HG03565 (cell line): ENCODE measurements around the gene NFKBIA.
"Not testable (repeated sequence)": the region's sequence is repeated elsewhere in the genome, so short reads cannot be mapped to it uniquely, and the experiment has no call there.

Experiments used
- ATAC-seq: cut with Tn5 transposase; IDR thresholded peaks from one replicate; pipeline ENCODE4 v1.9.1; 2021; ENCODE audit warnings: mild to moderate bottlenecking, moderate library complexity; ENCODE audit not compliant: unreplicated experiment

NFKBIA gene

DNA sequence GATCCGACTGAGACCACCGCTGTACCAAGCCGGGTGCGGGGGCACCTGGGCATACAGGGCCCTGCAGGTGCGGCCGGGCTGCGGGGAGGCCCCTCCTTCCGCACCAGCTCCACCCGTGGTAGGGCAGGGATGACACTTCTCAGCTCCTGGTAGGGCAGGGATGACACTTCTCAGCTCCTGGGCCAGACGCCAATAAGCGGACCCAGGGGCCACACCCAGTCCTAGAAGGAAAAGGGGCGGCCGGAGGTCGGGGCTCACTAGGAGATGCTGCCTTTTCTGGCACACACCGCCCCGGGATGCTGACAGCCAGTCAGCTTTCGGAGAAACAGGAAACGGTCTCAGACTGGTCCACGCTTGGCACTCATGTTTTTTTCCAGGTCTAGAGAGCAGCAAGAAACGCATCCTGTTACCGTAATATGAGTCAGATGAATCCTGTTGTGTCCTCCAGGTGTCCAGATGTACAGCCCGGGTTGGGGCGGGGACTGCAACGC is 34.8 kb downstream of the NFKBIA start:
- ATAC-seq, result no peak

DNA sequence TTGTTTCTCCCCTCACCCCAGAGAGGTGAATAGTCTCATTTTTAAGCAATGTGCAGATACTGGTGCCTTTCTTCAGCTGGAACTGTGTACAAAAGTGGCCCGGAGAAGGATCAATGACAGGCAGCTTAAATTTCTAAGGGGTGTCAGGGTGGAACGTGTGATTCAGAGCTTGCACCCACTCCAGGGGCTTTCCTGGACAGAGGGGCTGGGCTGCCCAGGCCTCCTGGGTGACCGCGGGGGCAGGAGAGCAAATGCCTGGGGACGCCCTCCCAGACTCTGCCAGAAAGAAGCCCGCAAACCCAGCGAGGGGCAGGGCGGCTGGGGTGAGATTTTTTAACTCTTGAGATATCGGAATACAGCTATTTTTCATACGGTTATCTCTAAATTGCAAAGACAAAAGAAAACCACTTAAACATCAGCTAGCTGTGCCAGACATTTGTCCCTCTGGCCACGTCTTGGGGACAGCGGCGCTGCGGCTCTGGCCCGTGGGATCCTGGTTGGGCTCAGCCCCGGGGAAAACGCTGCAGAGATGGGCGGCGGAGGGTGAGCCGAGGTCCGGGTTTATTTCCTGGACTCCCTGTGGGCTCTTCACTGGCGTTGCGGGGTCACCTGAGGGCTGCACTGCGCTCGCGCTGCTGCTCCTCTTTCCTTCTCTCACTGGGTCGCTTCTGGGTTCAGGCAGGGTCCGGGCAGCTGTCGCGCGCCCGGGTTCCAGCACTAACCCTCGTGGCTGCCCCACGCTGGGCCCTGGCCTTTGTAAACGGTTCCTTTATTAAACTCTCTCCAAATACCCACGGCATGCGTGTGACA is 35.8 kb downstream of the NFKBIA start:
- no peak for ATAC-seq

DNA sequence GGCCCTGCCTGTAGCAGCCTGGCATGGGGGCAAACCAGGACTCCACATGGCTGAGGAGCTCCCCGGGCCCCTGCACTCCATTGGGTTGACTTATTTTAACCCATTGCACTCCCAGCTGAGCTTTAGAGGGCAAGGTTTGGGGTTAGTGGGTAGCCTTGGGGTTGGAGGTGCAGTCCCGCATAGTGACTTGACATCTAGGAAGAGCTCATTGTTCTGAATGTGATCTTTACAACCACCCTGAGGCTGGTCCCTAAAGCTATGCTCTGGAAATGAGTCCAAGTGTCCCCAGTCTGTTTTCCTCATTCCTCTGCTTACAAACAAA is 36.4 kb downstream of the NFKBIA start:
- ATAC-seq, result no peak

DNA sequence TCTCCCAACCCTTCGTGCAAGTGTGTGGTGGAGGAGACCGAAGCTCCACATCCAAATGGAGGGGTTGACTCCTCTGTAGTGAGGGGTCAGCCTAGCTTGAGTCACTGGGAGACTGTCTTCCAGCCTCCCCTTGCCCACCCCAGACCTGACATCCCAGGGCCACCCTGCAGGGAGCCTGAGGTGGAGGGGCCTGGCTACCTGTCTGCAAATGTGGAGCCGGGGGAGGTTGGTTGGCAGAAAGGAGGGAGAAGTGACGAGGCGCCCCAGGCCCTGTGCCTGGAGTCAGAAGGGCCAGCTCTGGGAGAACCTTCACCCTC is 37.5 kb downstream of the NFKBIA start:
- ATAC-seq, result no peak

DNA sequence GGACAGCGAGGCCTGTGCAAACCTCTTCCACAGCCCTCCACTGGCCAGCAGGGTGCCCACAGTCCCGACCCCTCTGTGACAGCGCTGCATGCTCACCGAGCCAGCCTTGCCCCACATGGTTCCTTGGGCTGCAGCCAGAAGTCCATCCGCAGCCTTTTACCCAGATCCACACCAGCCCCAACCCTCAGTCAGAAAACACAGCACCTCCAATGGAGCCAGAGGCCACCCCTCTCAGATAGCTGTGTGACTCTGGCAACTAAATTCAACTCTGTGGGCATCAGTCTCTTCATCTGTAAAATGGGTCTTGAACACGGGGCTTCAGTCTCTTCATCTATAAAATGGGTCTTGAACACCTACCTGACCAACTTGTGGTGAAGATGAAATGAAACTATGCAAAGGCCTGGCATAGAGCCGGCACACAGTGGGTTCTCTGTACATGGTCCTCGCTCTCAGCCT is 38.0 kb downstream of the NFKBIA start:
- ATAC-seq, result no peak

DNA sequence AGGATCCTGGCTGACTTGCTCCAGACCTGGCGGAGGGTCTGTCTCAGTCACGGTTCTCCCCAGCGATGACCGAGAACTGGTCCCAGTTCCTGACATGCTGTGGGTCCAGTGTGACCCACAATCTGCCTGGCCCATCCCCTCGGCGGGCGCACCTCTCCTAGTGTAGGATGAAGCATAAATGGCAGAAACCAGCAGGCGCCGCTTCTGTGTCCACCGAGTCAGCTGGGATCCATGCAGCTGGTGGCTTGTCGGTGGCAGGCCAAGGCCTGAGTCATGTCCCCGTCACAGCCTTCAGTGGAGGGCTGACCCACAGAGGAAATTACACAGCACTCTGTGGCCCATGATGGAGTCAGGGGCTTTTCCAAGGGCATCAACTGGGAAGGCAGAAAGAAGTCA is 38.5 kb downstream of the NFKBIA start:
- ATAC-seq, result no peak

DNA sequence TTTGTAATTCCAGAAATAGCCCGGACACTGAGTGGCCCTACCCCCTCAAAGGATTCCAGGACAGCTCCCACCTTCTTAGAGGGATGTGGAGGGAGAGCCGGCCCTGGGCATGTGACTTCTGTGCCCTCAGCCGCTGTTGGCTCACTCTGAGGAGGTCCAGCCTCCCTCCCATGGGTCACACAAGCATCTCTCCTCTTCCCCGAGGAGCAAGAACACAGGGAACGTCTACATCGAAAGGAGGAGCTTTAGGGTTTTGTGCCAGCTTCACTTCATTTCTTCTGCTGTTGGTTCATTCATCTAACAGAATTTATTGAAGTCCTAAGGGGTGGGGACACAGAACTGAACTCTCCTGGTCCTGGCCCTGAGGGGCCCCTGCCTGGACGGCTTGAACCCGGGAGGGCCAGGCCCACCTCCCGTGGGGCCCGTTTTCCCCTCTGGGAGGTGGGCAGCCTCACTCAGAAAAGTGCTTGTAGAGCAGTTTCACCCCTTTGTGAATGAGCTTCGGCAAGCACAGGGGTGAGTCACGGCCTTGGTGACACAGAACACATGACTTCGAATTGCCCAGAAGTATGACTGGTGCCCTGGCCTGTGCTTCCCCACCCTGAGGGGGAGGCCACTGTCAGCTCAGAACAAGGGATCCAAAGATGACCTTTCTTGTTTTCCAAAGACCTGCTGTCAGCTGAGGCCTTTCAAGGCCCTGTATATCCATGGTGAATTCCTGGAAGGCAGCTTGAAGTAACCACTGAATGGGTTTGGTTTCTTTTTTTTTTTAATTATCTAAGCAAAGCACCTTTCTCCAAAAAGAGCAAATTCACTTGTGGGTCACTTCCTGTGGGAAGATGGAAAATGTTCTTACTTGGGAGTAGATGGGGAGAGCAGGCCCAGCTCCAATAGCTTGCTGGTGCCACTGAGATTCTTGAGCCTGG is 39.2 kb downstream of the NFKBIA start:
- peak; percentile 46 for ATAC-seq

DNA sequence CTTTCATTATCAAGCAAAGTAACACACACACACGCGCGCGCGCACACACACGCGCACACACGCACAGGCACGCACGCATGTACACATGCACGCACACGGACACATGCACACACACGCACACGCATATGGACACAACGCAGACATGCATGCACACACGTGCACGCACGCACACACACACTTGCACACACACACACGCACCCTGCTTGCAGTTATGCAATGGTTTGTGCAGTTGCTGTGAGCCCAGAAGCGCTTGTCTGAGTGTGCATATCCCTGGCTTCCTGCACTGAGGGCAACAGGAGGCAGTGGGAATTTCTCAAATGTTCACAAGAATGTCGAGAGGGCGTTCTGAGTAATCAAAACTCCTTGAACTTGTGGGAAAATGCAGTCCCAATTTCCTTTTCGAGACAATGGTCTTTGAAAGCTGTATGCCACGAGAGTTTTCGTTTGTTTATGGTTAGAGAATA is 41.6 kb downstream of the NFKBIA start:
- ATAC-seq, result no peak

DNA sequence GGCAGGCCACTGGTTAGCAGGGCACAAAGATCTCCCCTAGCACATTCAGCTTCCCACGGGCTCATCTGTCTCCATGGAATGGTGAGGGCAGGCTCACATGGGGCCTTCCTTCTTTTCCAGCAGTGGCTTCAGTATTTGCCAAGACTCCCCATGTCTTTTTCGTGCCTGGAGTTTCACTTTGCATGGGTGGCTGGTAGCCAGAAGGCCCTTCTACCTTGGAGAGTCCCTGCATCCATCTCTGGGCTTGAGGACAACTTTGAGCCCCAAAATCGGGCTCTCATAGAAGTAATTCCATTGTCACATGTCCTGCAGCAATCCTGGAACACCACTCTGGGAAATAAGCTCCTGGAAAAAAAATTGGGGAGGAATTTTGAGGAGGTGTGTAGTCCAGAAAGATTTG is 42.1 kb downstream of the NFKBIA start:
- no peak for ATAC-seq

DNA sequence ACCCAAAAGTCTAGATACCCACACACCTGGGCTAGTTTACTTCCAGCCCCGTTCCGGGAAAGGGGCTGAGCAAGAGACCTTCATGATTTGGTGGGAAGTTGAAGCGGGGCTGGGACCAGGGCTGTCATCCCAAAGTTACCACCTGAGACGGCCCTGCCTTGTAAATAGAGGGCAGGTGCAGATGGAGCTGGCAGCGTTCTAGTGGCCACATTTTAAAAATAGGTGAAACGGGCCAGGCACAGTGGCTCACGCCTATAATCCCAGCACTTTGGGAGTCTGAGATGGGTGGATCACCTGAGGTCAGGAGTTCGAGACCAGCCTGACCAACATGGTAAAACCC is 43.4 kb downstream of the NFKBIA start:
- ATAC-seq, result no peak

DNA sequence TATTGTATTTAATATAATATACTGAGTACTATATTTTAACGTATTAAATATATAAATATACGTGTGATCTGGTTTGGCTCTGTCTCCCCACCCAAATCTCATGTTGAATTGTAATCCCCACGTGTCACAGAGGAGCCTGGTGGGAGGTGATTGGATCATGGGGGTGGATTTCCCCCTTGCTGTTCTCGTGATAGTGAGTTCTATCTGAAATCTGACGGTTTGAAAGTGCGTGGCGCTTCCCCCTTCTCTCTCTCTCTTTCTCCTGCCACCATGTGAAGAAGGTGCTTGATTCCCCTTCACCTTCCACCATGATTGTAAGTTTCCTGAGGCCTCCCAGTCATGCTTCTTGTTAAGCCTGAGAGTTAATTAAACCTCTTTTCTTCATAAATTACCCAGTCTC is 44.9 kb downstream of the NFKBIA start:
- not testable (repeated sequence) for ATAC-seq

DNA sequence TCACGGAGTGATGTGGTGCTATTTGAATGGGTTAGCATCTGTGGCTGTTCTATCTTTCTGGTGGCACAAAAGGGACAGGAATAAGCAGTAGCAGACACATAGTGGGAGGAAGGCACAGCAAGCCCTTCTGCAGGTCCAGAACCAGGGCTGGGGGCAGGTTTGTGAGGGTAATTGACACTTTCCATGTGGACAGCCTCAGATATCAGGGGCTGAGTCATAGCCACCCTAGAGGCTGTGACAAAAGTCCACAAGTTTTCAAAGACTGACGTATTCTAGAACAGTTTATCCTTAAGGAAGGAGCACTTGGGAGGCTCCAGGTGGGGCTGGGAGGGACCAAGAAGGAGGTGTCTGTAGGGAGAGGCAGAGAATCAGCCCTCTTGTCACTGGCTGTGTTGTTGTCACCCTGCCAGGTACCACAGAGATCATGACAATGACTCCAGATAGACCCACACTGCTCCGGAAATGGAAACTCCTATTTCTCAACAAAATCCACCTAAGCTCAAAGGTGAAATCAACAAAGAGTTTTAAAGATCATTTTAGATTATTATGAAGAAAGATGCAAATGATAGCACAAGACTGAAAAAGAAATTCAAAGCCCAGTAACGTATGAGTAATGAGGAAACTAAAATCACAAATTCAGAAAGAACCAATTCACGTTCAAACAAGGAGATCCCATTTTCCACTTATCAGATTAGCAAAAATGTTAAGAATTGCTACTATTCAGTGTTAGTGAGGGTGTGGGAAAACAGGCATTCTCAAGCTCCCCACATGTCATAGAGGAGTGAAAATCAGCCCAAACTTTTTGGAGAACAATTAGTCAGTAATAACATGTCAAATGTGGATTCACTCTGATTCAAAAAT is 48.3 kb downstream of the NFKBIA start:
- no peak for ATAC-seq

DNA sequence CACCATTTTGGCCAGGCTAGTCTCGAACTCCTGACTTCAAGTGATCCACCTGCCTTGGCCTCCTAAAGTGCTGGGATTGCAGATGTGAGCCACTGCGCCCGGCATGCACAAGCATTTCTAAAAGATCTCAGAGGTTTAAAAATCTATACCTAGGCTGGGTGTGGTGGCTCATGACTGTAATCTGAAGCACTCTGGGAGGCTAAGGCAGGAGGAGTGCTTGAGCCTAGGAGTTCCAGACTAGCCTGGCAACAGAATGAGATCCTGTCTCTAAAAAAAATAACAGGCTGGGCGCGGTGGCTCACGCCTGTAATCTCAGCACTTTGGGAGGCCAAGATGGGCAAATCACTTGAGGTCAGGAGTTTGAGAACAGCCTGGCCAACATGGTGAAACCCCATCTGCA is 49.3 kb downstream of the NFKBIA start:
- not testable (repeated sequence) for ATAC-seq

DNA sequence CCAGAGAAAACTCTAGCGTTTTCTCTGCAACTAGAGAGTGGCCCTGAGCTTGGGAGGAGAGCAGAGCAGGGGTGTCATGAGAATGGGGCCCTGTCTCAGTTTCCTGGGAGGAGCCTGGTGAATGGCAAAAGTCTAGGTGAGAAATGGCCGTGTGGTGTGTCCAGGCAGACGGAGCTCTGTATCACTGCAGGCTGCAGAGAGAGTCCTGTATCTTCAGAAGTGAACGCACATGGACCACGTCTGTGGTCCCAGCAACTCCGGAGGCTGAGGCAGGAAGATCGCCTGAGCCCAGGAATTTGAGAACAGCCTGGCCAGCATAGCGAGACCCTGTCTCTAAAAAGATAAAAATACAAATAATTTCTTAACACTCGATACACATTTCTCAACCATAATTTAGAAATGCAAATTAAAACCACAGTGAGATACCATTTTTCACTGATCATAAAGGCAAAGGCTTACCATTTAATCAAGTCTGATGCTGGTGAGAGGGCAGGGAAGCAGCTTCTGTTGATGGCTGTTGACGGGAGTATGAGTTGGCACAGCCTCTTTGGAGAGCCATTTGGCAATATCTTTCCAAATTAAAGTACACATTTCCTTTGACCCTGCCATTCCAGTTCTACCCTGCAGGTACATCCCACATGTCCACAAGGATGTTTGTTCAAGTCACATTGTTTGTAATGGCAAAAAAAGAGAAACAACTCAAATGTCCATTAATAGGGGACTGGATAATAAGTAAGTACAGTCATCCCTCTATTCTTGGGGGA is 51.0 kb downstream of the NFKBIA start:
- ATAC-seq, result no peak

DNA sequence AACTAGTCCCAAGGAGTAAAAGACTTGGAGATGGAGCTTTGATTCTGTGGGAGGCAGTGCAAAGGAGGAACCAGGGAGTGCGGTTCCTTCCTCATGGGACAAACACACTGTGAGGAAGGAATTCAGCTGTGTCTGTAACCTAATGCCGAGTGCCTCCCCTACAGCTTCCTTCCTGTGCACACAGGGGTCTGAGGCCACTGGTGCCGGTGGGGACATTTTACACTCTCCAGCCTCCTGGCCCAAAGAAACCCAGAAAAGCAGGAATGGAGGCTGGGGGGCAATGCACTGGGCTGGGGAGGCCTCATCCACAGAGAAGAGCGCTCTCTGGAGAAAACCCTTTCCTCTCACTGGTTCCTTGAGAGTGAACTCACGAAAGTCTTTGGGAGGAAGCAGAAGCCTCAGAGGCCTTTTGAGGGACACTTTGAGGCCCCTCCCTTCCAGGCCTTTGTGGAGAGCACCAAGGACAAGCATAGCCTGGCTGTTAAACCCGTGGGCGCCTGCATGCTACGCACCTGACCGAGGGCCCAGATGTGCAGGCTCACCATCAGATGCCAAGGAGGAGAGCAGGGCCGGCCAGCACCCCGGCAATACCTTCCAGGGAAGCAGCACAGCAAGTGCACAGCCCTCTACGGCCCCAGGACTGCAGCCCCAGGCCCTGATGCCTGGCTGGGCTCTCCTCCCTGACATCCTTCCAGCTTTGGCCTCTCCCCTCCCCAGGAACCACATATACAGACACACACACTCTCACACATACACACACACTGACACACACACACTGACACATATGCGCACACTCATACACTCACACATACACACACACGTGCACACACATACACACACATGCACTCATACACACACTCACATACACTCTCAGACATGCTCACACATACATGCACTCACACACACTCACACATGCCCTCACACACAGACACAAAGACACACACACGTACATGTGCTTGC is 52.0 kb downstream of the NFKBIA start:
- ATAC-seq, result no peak

DNA sequence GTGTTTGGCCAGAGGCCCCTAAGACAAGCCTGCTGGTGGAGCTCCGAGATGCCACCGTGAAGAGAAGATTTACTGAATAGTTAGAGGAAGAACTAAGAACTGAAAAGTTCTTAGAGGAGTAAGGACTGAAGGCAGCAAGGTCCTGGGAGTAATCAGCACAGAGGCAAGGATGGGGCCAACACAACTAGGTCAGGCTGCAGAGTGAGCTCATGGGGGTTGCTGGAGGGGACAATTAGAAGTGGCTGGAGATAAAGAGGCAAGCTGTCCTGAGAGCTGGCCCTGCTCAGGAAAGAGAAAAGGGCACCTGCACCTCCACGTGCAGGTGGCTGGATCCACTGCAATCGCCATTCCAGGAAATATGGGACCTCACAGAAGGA is 52.7 kb downstream of the NFKBIA start:
- no peak for ATAC-seq
